Heart right ventricle (tissue), 16 donors: ENCODE results near the gene ZCCHC7. TPM values are rescaled to one million over a fixed set of nuclear protein-coding genes. Genes with fewer than 3 reads are reported as not detected.

Source experiments
- ATAC-seq, 8 donors: fragments of 200-7000 bp; cut with Tn5 transposase; one replicate each; pipeline ENCODE4 v1.9.1; 2020; ENCODE audit warnings: mild to moderate bottlenecking in 8 of 8, moderate library complexity in 8 of 8, moderate number of reproducible peaks in 1 of 8
- DNase-seq, 2 donors: peaks; one replicate each; pipeline ENCODE4 v3.0.0-alpha.2; 2020
- H3K27ac ChIP-seq, 10 donors: fragments of 200-600 bp; sonication (generic) in 2 of 10; one replicate each; pipeline versions ENCODE4 v1.5.0 to v1.8.0; 2020 to 2022; ENCODE audit warnings: mild to moderate bottlenecking in 3 of 10
- H3K27me3 ChIP-seq, 7 donors: fragments of 200-600 bp; one replicate each; pipeline ENCODE4 v1.8.0; 2021 to 2022; ENCODE audit warnings: mild to moderate bottlenecking in 2 of 7
- H3K36me3 ChIP-seq, 9 donors: fragments of 200-600 bp; sonication (generic) in 1 of 9; one replicate each; pipeline versions ENCODE4 v1.5.0 to v1.8.0; 2020 to 2022; ENCODE audit warnings: mild to moderate bottlenecking in 2 of 9
- H3K4me1 ChIP-seq, 9 donors: fragments of 200-600 bp; sonication (generic) in 1 of 9; one replicate each; pipeline versions ENCODE4 v1.5.0 to v1.8.0; 2020 to 2022; ENCODE audit warnings: mild to moderate bottlenecking in 4 of 9
- H3K4me3 ChIP-seq, 10 donors: fragments of 200-600 bp; sonication (generic) in 2 of 10; one replicate each; pipeline versions ENCODE4 v1.5.0 to v1.8.0; 2020 to 2022; ENCODE audit warnings: mild to moderate bottlenecking in 7 of 10, moderate library complexity in 2 of 10
- H3K9me3 ChIP-seq, 11 donors: fragments of 200-600 bp in 10 of 11; sonication (generic) in 2 of 11; one replicate each; pipeline versions ENCODE4 v1.5.0 to v1.8.0; 2013 to 2022; ENCODE audit warnings: mild to moderate bottlenecking in 2 of 11, control low read depth in 1 of 11, moderate library complexity in 1 of 11
- WGBS, 2 donors: extraction: QIAGEN DNeasy Blood & Tissue Kit; methylation state at CpG; one replicate each; pipeline ENCODE4 v1.1.7; 2013; ENCODE audit warnings: inconsistent platforms in 1 of 2; 5-methylcytosine and 5-hydroxymethylcytosine counted together
- intact Hi-C, 10 donors: fragments of 100-400 bp; cut with DNase I; formaldehyde crosslinking; loops; one replicate each; pipeline versions ENCODE4 v1.11.1 to v1.14.2; 2022
- polyA plus RNA-seq, 2 donors: library from polyadenylated mRNA; stranded (reverse); fragments of 200-250 nt; gene quantifications; one replicate each; pipeline ENCODE4 v1.2.3, GENCODE V29; 2013
- total RNA-seq, 10 donors: library from RNA; stranded (reverse); fragmentation: NEBNext Ultra II Directional in 3 of 10; extraction: Animal tissue kit (Norgen Biotek cat#: 25700) in 3 of 10; gene quantifications; one replicate each; pipeline versions ENCODE4 v1.2.1 to v1.2.4, GENCODE V29; 2021 to 2023
- TF ChIP-seq, protein P1 (sequence below), 9 donors: fragments of 200-600 bp; sonication (generic) in 2 of 9; IDR thresholded peaks; one replicate each; pipeline versions ENCODE4 v1.5.0 to v1.8.0; 2021 to 2022; ENCODE audit warnings: antibody characterized with exemption in 9 of 9, mild to moderate bottlenecking in 5 of 9, moderate library complexity in 1 of 9
- donor health status: Arrhythmogenic right ventricular cardiomyopathy.
- donor health status: ischemic (EF 13 %, LVEDD 7.1; RV severe dilation, severe dysfunction).
- donor health status: healthy with polysubstance abuse.
- donor health status: DM: no; HTN: yes; CAD: no.
- donor health status: DM: no; HTN: no; CAD: no.
- donor health status: ischemic (EF 25% LVEDD 6.9; RV normal size, moderate dysfunction).
- donor health status: ischemic (EF 25% LVEDD 5.7; RV mildly dilated, moderate dysfunction).
- donor health status: healthy.
- donor health status: DM: yes; HTN: yes; CAD: no.
- donor health status: Ischemic cardiomyopathy.
- donor health status: ischemic (EF 35%, LVEDD 5.7; RV mildly dilated, moderate dysfunction).
- donor health status: nonischemic (EF 11% LVEDD 7.7; RV severe dilation, severe dysfunction).
- donor health status: DM: yes; HTN: yes; CAD: no.
- donor health status: PGD.
- donor health status: ischemic (EF 29% LVEDD 5.4; RV normal size, mild dysfunction).
- donor health status: nonischemic (EF 23%, LVEDD 6.1; RV moderate dilation, normal function).

Gene ZCCHC7
- total and polyA plus RNA-seq, 12 donors = 4.3 to 11.9 (median 8.9) TPM

DNA sequence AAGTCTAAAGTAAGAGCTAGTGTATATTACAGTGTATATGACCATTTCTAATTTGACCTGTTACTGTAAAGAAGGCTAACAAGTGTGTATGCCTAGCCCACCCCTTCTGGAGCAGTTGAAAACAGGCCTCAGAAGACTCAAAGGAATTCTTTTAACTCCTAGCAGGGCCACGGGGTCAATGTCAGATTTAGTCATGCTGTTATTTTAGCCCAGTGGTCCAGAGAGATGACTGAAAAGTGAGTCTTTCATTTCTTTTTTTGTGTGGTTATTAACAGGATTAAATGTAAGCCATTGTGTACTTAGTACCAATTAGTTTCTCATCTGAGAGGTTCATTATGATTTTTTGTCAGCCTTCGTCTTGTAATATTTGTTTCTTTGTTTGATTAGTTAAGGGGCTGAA lies 24.4 kb downstream of the ZCCHC7 start:
- DNase-seq = no peak
- 80 to 81% methylated on average over 2 of the region's 2 CpGs for WGBS, 2 donors
- H3K36me3 ChIP-seq = peaks cover 0 to 7% (median 0%) of the 10 kb centered on the region in 9 donors
- no peaks in the 10 kb centered on the region for H3K27me3 ChIP-seq
- no peak overlapping the region for H3K27ac ChIP-seq
- intact Hi-C loops = no loop called here
- TF ChIP-seq, protein P1, sequence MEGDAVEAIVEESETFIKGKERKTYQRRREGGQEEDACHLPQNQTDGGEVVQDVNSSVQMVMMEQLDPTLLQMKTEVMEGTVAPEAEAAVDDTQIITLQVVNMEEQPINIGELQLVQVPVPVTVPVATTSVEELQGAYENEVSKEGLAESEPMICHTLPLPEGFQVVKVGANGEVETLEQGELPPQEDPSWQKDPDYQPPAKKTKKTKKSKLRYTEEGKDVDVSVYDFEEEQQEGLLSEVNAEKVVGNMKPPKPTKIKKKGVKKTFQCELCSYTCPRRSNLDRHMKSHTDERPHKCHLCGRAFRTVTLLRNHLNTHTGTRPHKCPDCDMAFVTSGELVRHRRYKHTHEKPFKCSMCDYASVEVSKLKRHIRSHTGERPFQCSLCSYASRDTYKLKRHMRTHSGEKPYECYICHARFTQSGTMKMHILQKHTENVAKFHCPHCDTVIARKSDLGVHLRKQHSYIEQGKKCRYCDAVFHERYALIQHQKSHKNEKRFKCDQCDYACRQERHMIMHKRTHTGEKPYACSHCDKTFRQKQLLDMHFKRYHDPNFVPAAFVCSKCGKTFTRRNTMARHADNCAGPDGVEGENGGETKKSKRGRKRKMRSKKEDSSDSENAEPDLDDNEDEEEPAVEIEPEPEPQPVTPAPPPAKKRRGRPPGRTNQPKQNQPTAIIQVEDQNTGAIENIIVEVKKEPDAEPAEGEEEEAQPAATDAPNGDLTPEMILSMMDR (IDR thresholded peaks at IDR 0.05) = no peak
- H3K4me3 ChIP-seq = no peak overlapping the region
- peaks cover 0 to 48% (median 0%) of the 10 kb centered on the region in 9 donors for H3K4me1 ChIP-seq
- ATAC-seq = no peak
- H3K9me3 ChIP-seq = no peaks in the 10 kb centered on the region

- no peaks in the 10 kb centered on the region for H3K27me3 ChIP-seq
- TF ChIP-seq, protein P1 (IDR thresholded peaks at IDR 0.05) = no peak
- DNase-seq (no peak), ATAC-seq (no peak)
- intact Hi-C loops = no loop called here
- H3K4me3 ChIP-seq = peak overlapping the region in 1 of 10 donors; percentile 14
- 38 to 43% methylated on average over 2 of the region's 2 CpGs for WGBS, 2 donors
- peak overlapping the region in 4 of 10 donors; percentile 7 to 81 (median 21) for H3K27ac ChIP-seq
- peaks cover 0 to 14% (median 0%) of the 10 kb centered on the region in 9 donors for H3K36me3 ChIP-seq
- H3K4me1 ChIP-seq = peaks cover 0 to 56% (median 0%) of the 10 kb centered on the region in 9 donors
- no peaks in the 10 kb centered on the region for H3K9me3 ChIP-seq
These were observed 26.0 kb downstream of the ZCCHC7 start for GRCh38 chr9:37146410-37146809.

GRCh38 chr9:37148181-37148580 lies 27.8 kb downstream of the ZCCHC7 start:
- TF ChIP-seq, protein P1 (IDR thresholded peaks at IDR 0.05) = no peak
- Histone ChIP-seq H3K4me1 (peaks cover 0 to 56% (median 0%) of the 10 kb centered on the region in 9 donors), H3K27ac (no peak overlapping the region), H3K27me3 (no peaks in the 10 kb centered on the region), H3K9me3 (no peaks in the 10 kb centered on the region), H3K36me3 (peaks cover 0 to 14% (median 0%) of the 10 kb centered on the region in 9 donors), H3K4me3 (no peak overlapping the region)
- ATAC-seq = no peak
- no peak for DNase-seq
- intact Hi-C loops = no loop called here
- WGBS, 2 donors = 92 to 93% methylated on average over 2 of the region's 2 CpGs

DNA sequence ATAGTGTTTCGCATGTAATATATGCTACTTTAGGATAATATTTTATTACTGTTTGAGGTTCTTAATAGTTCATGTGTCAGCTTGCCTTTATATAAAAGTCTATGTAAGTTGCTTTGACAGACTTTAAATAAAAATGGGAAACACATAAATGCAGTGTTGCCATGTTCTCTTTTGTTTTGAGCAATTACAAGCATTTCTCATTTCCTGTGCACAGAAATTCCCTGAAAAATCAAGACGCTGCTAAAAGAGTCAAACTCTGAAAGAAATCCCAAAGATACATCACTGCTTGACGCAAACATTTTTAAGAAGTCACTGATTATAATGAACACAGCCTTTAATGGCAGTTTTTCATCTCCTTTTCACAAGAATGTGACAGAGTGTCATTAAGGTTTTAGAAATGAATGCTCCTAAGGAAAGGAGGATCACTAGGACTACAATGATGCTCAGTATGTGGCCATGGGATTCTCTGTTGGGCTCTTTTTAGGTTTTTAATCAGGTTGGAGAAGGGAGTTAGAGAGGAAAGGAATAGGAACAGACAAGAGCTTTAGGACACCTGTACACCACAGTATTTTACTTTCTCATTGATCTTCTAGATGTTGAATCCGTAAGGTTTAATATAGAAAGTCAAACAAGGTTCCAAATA lies 29.4 kb downstream of the ZCCHC7 start:
- ATAC-seq = no peak
- H3K4me3 ChIP-seq = no peak overlapping the region
- TF ChIP-seq, protein P1 (IDR thresholded peaks at IDR 0.05) = no peak
- H3K36me3 ChIP-seq = peaks cover 0 to 20% (median 0%) of the 10 kb centered on the region in 9 donors
- no peak for DNase-seq
- H3K27me3 ChIP-seq = no peaks in the 10 kb centered on the region
- WGBS, 2 donors = 87 to 88% methylated on average over 4 of the region's 4 CpGs
- H3K4me1 ChIP-seq = peaks cover 0 to 53% (median 0%) of the 10 kb centered on the region in 9 donors
- peak overlapping the region in 1 of 10 donors; percentile 33 for H3K27ac ChIP-seq
- H3K9me3 ChIP-seq = no peaks in the 10 kb centered on the region
- intact Hi-C loops = no loop called here
